K562 (cell line): ENCODE measurements around the gene DLGAP1. TPM values are rescaled to one million over a fixed set of nuclear protein-coding genes. Genes with fewer than 3 reads are reported as not detected.

Experiments used
- BMI1 ChIP-seq: fragments of 150-350 bp; IDR thresholded peaks from 2 replicates; pipeline ENCODE4 v1.6.1; 2014; ENCODE audit warnings: low read length
- DLX4 ChIP-seq: fragments of 250-450 bp; sonication (Bioruptor Pico); IDR thresholded peaks from 2 replicates; pipeline ENCODE4 v1.6.1; 2021; ENCODE audit warnings: mild to moderate bottlenecking
- ETS2 ChIP-seq: IDR thresholded peaks from 2 replicates; pipeline ENCODE4 v1.6.1; 2016; ENCODE audit warnings: borderline replicate concordance, missing genetic modification characterization, mild to moderate bottlenecking, moderate library complexity, missing compliant biosample characterization; ENCODE audit not compliant: poor library complexity, severe bottlenecking
- FOXP1 ChIP-seq: sonication (generic); formaldehyde crosslinking; IDR thresholded peaks from 2 replicates; pipeline ENCODE4 v1.8.0; 2022; ENCODE audit warnings: mild to moderate bottlenecking, missing genetic modification reagents
- HNRNPK ChIP-seq: fragments of 200-400 bp; formaldehyde crosslinking; IDR thresholded peaks from one replicate; pipeline ENCODE4 v1.6.1; 2018; ENCODE audit warnings: mild to moderate bottlenecking, low read depth, low read length; ENCODE audit not compliant: poor library complexity, severe bottlenecking
- KLF13 ChIP-seq: fragments of 450-650 bp; IDR thresholded peaks from 2 replicates; pipeline ENCODE4 v1.6.1; 2016; ENCODE audit warnings: missing genetic modification characterization, low read depth, mild to moderate bottlenecking, missing compliant biosample characterization, moderate library complexity, borderline replicate concordance
- NFIC ChIP-seq: fragments of 450-650 bp; IDR thresholded peaks from 2 replicates; pipeline ENCODE4 v1.6.1; 2017; ENCODE audit warnings: mild to moderate bottlenecking, inconsistent platforms
- PHF8 ChIP-seq: fragments of 200-600 bp; sonication (generic); IDR thresholded peaks from 2 replicates; pipeline ENCODE4 v1.6.1; 2012; ENCODE audit warnings: mixed run types, mild to moderate bottlenecking, inconsistent platforms, low read length, moderate library complexity, borderline replicate concordance
- PRPF4 ChIP-seq: fragments of 200-400 bp; formaldehyde crosslinking; IDR thresholded peaks from one replicate; pipeline ENCODE4 v1.6.1; 2017; ENCODE audit warnings: low read length, low read depth, mild to moderate bottlenecking; ENCODE audit not compliant: insufficient read depth, poor library complexity, severe bottlenecking
- ZNF318 ChIP-seq, 2 experiments: fragments of 450-650 bp; IDR thresholded peaks; 2 replicates each; pipeline ENCODE4 v1.6.1; 2016; ENCODE audit warnings: mild to moderate bottlenecking in 2 of 2, borderline replicate concordance in 1 of 2, low read depth in 1 of 2, moderate library complexity in 1 of 2
- ZNF384 ChIP-seq: IDR thresholded peaks from 2 replicates; pipeline ENCODE4 v1.6.1; 2012; ENCODE audit warnings: low read depth, low read length, improper control_type of control experiment
- ZNF592 ChIP-seq: fragments of 450-650 bp; IDR thresholded peaks from 2 replicates; pipeline ENCODE4 v1.6.1; 2017; ENCODE audit warnings: antibody characterized with exemption, mild to moderate bottlenecking
- ZNF695 ChIP-seq: fragments of 450-650 bp; formaldehyde crosslinking; IDR thresholded peaks from 2 replicates; pipeline ENCODE4 v1.4.0; 2020; ENCODE audit warnings: mild to moderate bottlenecking, moderate library complexity
- polyA plus RNA-seq, 8 experiments: library from polyadenylated mRNA; depleted of rRNA in 4 of 8; stranded (reverse) in 5 of 8; unstranded in 3 of 8; fragments of >200 nt; fragmentation: Nextera tagmentation in 2 of 8; fragmentation: Illumina TruSeq in 1 of 8; extraction: Ambion mirVana in 2 of 8; extraction: Trizol in 1 of 8; gene quantifications; 2 replicates each; pipeline versions ENCODE4 v1.2.1 to v1.2.3, GENCODE V29; 2011 to 2014; ENCODE audit warnings: inconsistent platforms in 1 of 8, missing spikeins in 1 of 8
- total RNA-seq, 7 experiments: library from RNA; depleted of rRNA in 6 of 7; stranded (reverse); fragments of >200 nt in 6 of 7; fragmentation: Illumina TruSeq in 2 of 7; extraction: Trizol in 2 of 7; gene quantifications; 2 replicates each; pipeline versions ENCODE4 v1.2.1 to v1.2.3, GENCODE V29; 2011 to 2021; ENCODE audit warnings: low replicate concordance in 1 of 7

Gene DLGAP1
- total and polyA plus RNA-seq, 9 of the 15 experiments (the other 6 are each of a cell fraction or from before 2014, with no cell fraction given) = 0.04 to 0.22 (median 0.08) TPM

GRCh38 chr18:3623769-3624545, 831.1 kb downstream of the DLGAP1 start (continued):
- TF ChIP-seq ZNF318 (IDR thresholded peaks at IDR 0.05; ENCODE audit: borderline replicate concordance in 1 of 2, low read depth in 1 of 2) (no peak; a peak in 2 of 4 replicates), DLX4 (CRISPR knock-in tag) (no peak), FOXP1 (CRISPR knock-in tag) (peak; percentile 74; the same call in 1 of the 2 replicates), NFIC (no peak), ZNF384 (peak; percentile 59), ETS2 (tag) (no peak), PRPF4 (no peak), HNRNPK (no peak), ZNF592 (no peak), PHF8 (peak; percentile 58; the same call in 1 of the 2 replicates), ZNF695 (CRISPR knock-in tag) (peak; percentile 83; the same call in 1 of the 2 replicates), BMI1 (no peak), KLF13 (tag) (peak; percentile 92)
